ENCODE data around the gene ACSS2.

DNA sequence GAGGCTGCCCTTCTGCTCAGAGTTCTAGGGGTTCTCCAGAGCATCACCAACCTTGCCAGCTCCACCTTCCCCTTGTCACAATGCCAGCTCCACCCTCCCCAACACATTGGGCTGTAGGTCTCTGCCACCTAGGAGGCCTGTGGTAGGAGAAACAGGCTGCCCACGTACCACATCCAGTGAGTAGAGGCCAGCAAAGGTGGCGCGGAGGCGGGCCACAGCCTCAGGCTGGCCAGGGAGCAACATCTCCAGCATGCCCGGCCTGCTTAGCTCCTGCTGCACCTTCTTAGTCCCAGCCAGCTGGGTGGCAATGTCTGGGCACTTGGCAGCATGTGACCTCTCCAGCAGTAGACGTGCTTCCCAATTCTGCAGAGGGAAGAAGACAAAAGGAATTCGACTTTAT lies 55.4 kb downstream of the ACSS2 start:
- TF ChIP-seq RARB (CRISPR knock-in tag; IDR thresholded peaks at IDR 0.05) (no peak), ISL1 (CRISPR knock-in tag; IDR thresholded peaks at IDR 0.05) (no peak)

All from SK-N-SH treated with all-trans-retinoic acid at 6 μM for 48 hours (cell line).